K562 (cell line): ENCODE measurements around the gene GINS2.

Experiments
- ILK ChIP-seq: fragments of 450-650 bp; IDR thresholded peaks from 2 replicates; pipeline ENCODE4 v1.6.1; 2016; ENCODE audit warnings: missing genetic modification characterization, low read depth, mild to moderate bottlenecking, missing compliant biosample characterization, moderate library complexity, borderline replicate concordance
- NFIC ChIP-seq: fragments of 450-650 bp; IDR thresholded peaks from 2 replicates; pipeline ENCODE4 v1.6.1; 2017; ENCODE audit warnings: mild to moderate bottlenecking, inconsistent platforms
- POLR2A ChIP-seq: fragments of 450-650 bp; conservative IDR thresholded peaks from 2 replicates; pipeline ENCODE4 v1.6.1; 2016
- REST ChIP-seq, 2 experiments: fragments of 450-650 bp; formaldehyde crosslinking in 1 of 2; IDR thresholded peaks; 2 replicates each; pipeline versions ENCODE4 v1.4.0 to v1.6.1; 2014 to 2020; ENCODE audit warnings: mild to moderate bottlenecking in 2 of 2, borderline replicate concordance in 1 of 2, low read depth in 1 of 2
- TAF1 ChIP-seq: IDR thresholded peaks from 2 replicates; pipeline ENCODE4 v1.6.1; 2011; ENCODE audit warnings: mild to moderate bottlenecking, low read length, moderate library complexity; ENCODE audit not compliant: insufficient read depth, control insufficient read depth, severe bottlenecking; ENCODE audit errors: extremely low read depth
- UBTF ChIP-seq, 2 experiments: IDR thresholded peaks; 2 replicates each; pipeline ENCODE4 v1.6.1; 2012; ENCODE audit warnings: improper control_type of control experiment in 2 of 2, low read depth in 2 of 2, low read length in 2 of 2, borderline replicate concordance in 1 of 2
- USF2 ChIP-seq: sonication (generic); formaldehyde crosslinking; IDR thresholded peaks from 2 replicates; pipeline ENCODE4 v1.5.0; 2020; ENCODE audit warnings: missing genetic modification reagents
- ZBTB11 ChIP-seq, 3 experiments: fragments of 200-800 bp in 1 of 3; fragments of 250-450 bp in 1 of 3; fragments of 450-650 bp in 1 of 3; sonication (Bioruptor Pico) in 1 of 3; sonication (Bioruptor generic) in 1 of 3; formaldehyde crosslinking in 1 of 3; IDR thresholded peaks; 2 replicates each; pipeline versions ENCODE4 v1.6.1 to v1.8.0; 2016 to 2022; ENCODE audit warnings: mild to moderate bottlenecking in 2 of 3, missing genetic modification characterization in 2 of 3, missing compliant biosample characterization in 1 of 3, moderate library complexity in 1 of 3

GRCh38 chr16:85686912-85687591 lies 1.7 kb downstream of the GINS2 start:
- TF ChIP-seq TAF1, result no peak
- TF ChIP-seq ILK, result no peak
- no peak for TF ChIP-seq ZBTB11 (CRISPR knock-in tag; IDR thresholded peaks at IDR 0.05)
- no peak for TF ChIP-seq POLR2A
- no peak for TF ChIP-seq REST (IDR thresholded peaks at IDR 0.05; ENCODE audit: borderline replicate concordance)
- TF ChIP-seq REST (CRISPR knock-in tag; IDR thresholded peaks at IDR 0.05; ENCODE audit: low read depth), result no peak
- no peak for TF ChIP-seq NFIC
- no peak for TF ChIP-seq USF2
- no peak for TF ChIP-seq UBTF (IDR thresholded peaks at IDR 0.05; ENCODE audit: borderline replicate concordance in 1 of 2, low read depth in 2 of 2, low read length in 2 of 2)
